HCEC 1CT (cell line): ENCODE measurements around the gene PHYKPL.
"Not testable (repeated sequence)": the region's sequence is repeated elsewhere in the genome, so short reads cannot be mapped to it uniquely, and the experiment has no call there.

Source experiments
- DNase-seq: peaks from one replicate; pipeline ENCODE4 v3.0.0-alpha.2; 2017

PHYKPL gene

GRCh38 chr5:178261666-178262600, 29.3 kb upstream of the PHYKPL start:
- no peak for DNase-seq

GRCh38 chr5:178259623-178260536, 27.3 kb upstream of the PHYKPL start:
- no peak for DNase-seq

GRCh38 chr5:178257650-178258049, 25.0 kb upstream of the PHYKPL start:
- DNase-seq, result no peak

- no peak for DNase-seq
Observed at GRCh38 chr5:178256746-178257145, 24.1 kb upstream of the PHYKPL start.

GRCh38 chr5:178253632-178254031, 21.0 kb upstream of the PHYKPL start:
- DNase-seq, result not testable (repeated sequence)

GRCh38 chr5:178252258-178252657, 19.7 kb upstream of the PHYKPL start:
- DNase-seq, result no peak

GRCh38 chr5:178250263-178250662, 17.7 kb upstream of the PHYKPL start:
- DNase-seq, result no peak

GRCh38 chr5:178249191-178249989, 16.8 kb upstream of the PHYKPL start:
- DNase-seq, result no peak

- DNase-seq, result no peak
Observed at GRCh38 chr5:178248750-178249149, 16.1 kb upstream of the PHYKPL start.

- no peak for DNase-seq
Observed at GRCh38 chr5:178247481-178248456, 15.2 kb upstream of the PHYKPL start.

GRCh38 chr5:178246624-178247279, 14.2 kb upstream of the PHYKPL start:
- DNase-seq, result no peak

- DNase-seq, result no peak
Observed at GRCh38 chr5:178245389-178245788, 12.8 kb upstream of the PHYKPL start.

GRCh38 chr5:178244576-178244975, 12.0 kb upstream of the PHYKPL start:
- DNase-seq, result peak; percentile 22

- DNase-seq, result no peak
Observed at GRCh38 chr5:178242416-178242815, 9.8 kb upstream of the PHYKPL start.

GRCh38 chr5:178241688-178242231, 9.2 kb upstream of the PHYKPL start:
- no peak for DNase-seq

- DNase-seq, result no peak
Observed at GRCh38 chr5:178241231-178241663, 8.6 kb upstream of the PHYKPL start.

- DNase-seq, result no peak
Observed at GRCh38 chr5:178240766-178241165, 8.2 kb upstream of the PHYKPL start.

- DNase-seq, result no peak
Observed at GRCh38 chr5:178240341-178240741, 7.7 kb upstream of the PHYKPL start.

GRCh38 chr5:178239626-178240301, 7.2 kb upstream of the PHYKPL start:
- not testable (repeated sequence) for DNase-seq
